Measurements from ENCODE around the gene CTBP1. TPM values are rescaled to one million over a fixed set of nuclear protein-coding genes. Genes with fewer than 3 reads are reported as not detected.

CTBP1 gene
- total RNA-seq, 1 experiment from 2014 or later: 136 TPM

DNA sequence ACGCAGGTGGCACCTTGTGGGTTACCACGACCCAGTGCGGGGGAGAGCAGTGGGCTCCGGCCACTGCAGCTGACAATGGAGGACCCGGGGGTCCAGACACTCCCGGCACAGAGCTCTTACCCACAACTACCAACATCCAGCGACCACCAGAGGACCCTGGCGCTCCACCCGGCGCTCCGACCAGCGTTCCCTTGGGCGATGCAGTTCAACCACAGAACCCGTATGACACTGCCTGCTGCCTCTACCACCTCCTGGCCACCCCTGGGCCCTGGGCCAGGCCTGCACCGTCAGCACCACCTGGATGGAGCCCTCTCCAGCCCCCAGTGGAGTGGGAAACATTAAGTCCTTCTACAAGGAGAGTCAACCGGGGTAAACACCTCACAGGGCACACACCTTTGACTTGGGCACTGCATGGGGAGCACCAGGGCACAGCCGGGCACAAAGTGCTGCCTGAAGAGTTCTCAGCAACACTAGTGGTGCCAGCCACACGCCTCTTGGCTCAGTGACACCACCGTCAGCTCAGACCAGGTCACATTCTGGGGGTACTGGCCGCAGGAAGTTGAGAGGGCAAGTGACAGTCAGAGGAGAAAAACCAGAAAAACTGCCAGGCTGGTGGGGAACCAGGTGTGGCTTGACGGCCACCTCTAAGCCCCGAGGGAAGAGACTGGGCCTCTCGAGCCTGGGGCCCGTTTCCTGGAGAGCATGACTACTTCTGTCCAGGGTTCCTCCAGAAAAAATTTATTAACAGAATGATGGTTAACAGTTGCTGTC, 2.6 kb downstream of the CTBP1 start:
- Histone ChIP-seq H3K9ac (ENCODE audit: extremely low read depth, insufficient read length, low read length) (no peak overlapping the region), H4K91ac (ENCODE audit: insufficient read length, low read depth, low read length) (no peak overlapping the region), H3K23ac (ENCODE audit: insufficient read length, low read depth, low read length) (no peak overlapping the region), H2BK15ac (ENCODE audit: low read depth, low read length) (no peak overlapping the region), H2AK5ac (ENCODE audit: insufficient read length, low read length) (no peak overlapping the region), H3T11ph (ENCODE audit: low read length) (no peak overlapping the region), H3K79me2 (ENCODE audit: insufficient read depth, low read length) (peaks cover 48% of the 10 kb centered on the region; the same call in 1 of the 2 replicates), H4K20me1 (ENCODE audit: control insufficient read depth, insufficient read depth, insufficient read length) (peaks cover 5% of the 10 kb centered on the region), H3K4me1 (ENCODE audit: insufficient read depth, low read length) (no peaks in the 10 kb centered on the region), H3K4ac (ENCODE audit: low read depth, low read length) (no peak overlapping the region), H3K79me1 (ENCODE audit: insufficient read depth, low read depth, low read length, poor library complexity, severe bottlenecking) (peaks cover 8% of the 10 kb centered on the region), H3K56ac (ENCODE audit: insufficient read length, low read depth, low read length) (no peak overlapping the region), H3K27ac (ENCODE audit: insufficient read length, low read depth, low read length) (no peak overlapping the region), H2AFZ (ENCODE audit: low read length) (no peak overlapping the region), H3K23me2 (ENCODE audit: insufficient read length, low read depth, low read length, poor library complexity, severe bottlenecking) (peaks cover 7% of the 10 kb centered on the region), H3K14ac (ENCODE audit: insufficient read depth, low read length) (no peak overlapping the region; the same call in 1 of the 2 replicates), H3K27me3 (ENCODE audit: insufficient read depth, low read length) (no peaks in the 10 kb centered on the region), H2BK5ac (ENCODE audit: insufficient read length, low read length) (no peak overlapping the region), H4K8ac (replicated peaks; ENCODE audit: insufficient read length, low read depth, low read length) (no peak overlapping the region), H2BK120ac (ENCODE audit: low read depth, low read length, poor library complexity, severe bottlenecking) (no peak overlapping the region), H3K9me3 (ENCODE audit: control insufficient read depth, low read depth, low read length) (peaks cover 9% of the 10 kb centered on the region), H2BK12ac (ENCODE audit: insufficient read length, low read depth, low read length) (no peak overlapping the region), H3K4me2 (ENCODE audit: insufficient read depth, insufficient read length, low read length) (no peak overlapping the region), H3K18ac (ENCODE audit: insufficient read length, low read depth, low read length) (no peak overlapping the region), H2BK20ac (ENCODE audit: low read depth, low read length, poor library complexity, severe bottlenecking) (no peak overlapping the region), H4K5ac (ENCODE audit: insufficient read length, low read depth, low read length) (no peak overlapping the region)
- peak overlapping the region in 1 of 3 experiments; percentile 85; a peak in 1 of 7 replicates for H3K27ac Mint-ChIP-seq
- WGBS (ENCODE audit: extremely low coverage, insufficient read length, low lambda C conversion rate): no CpG with 5 or more reads among the region's 24 CpGs
- H3K9me3 Mint-ChIP-seq: peaks cover 12 to 16% of the 10 kb centered on the region in 2 experiments
- H3K36me3 Mint-ChIP-seq (ENCODE audit: insufficient read depth in 1 of 3, low read depth in 3 of 3): peaks cover 16 to 19% (median 17%) of the 10 kb centered on the region in 3 experiments
- H3K4me3 Mint-ChIP-seq: peak overlapping the region; percentile 69 to 83
- TF ChIP-seq, protein P1, sequence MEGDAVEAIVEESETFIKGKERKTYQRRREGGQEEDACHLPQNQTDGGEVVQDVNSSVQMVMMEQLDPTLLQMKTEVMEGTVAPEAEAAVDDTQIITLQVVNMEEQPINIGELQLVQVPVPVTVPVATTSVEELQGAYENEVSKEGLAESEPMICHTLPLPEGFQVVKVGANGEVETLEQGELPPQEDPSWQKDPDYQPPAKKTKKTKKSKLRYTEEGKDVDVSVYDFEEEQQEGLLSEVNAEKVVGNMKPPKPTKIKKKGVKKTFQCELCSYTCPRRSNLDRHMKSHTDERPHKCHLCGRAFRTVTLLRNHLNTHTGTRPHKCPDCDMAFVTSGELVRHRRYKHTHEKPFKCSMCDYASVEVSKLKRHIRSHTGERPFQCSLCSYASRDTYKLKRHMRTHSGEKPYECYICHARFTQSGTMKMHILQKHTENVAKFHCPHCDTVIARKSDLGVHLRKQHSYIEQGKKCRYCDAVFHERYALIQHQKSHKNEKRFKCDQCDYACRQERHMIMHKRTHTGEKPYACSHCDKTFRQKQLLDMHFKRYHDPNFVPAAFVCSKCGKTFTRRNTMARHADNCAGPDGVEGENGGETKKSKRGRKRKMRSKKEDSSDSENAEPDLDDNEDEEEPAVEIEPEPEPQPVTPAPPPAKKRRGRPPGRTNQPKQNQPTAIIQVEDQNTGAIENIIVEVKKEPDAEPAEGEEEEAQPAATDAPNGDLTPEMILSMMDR (conservative IDR thresholded peaks at IDR 0.05): no peak
- DNase-seq: peak; percentile 28
- peaks cover 7 to 11% of the 10 kb centered on the region in 2 experiments; a peak in 3 of 4 replicates for H3K4me1 Mint-ChIP-seq
- peaks cover 12% of the 10 kb centered on the region for H3K27me3 Mint-ChIP-seq (ENCODE audit: low read depth)

Data from H9 (cell line).